KOPT-K1 (cell line): ENCODE measurements around the gene KRTAP4-5.
"Not testable (repeated sequence)": the region's sequence is repeated elsewhere in the genome, so short reads cannot be mapped to it uniquely, and the experiment has no call there.

Source experiments
- H3K27ac ChIP-seq: fragments of 200-600 bp; sonication (generic); 2 replicates; pipeline ENCODE4 v1.5.1; 2016; ENCODE audit warnings: antibody characterized with exemption, mild to moderate bottlenecking, low read depth, low read length; ENCODE audit not compliant: poor library complexity, severe bottlenecking
- H3K36me3 ChIP-seq: fragments of 200-600 bp; sonication (generic); 2 replicates; pipeline ENCODE4 v1.5.1; 2017; ENCODE audit warnings: antibody characterized with exemption, mild to moderate bottlenecking, low read length, moderate library complexity; ENCODE audit not compliant: insufficient read depth
- H3K9me3 ChIP-seq: fragments of 200-600 bp; sonication (generic); 2 replicates; pipeline ENCODE4 v1.5.1; 2017; ENCODE audit warnings: antibody characterized with exemption, low read length, mild to moderate bottlenecking; ENCODE audit not compliant: insufficient read depth, poor library complexity, severe bottlenecking

The KRTAP4-5 gene

DNA sequence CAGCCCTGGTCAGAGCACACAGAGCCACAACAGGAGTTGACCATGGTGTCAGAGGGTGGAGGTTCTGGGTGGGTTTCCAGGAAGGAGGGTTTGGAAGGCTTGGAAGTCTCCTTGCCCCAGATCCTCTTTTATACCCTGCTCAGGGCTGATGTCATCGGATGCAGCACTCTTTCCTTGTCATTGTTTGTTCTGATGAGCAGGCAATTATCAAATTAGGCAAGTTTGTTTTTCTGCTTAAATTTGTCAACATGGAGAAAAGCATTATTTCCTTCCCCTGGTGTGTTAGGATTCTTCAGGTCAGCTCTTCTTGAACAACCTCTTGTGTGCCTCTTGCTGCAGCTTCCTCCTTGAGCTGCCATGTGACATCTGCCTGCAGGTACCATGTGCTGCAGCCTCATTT, 11.0 kb upstream of the KRTAP4-5 start, which contains the start of gene KRTAP4-4:
TSS of gene KRTAP4-4 (minus strand) at position 101 of the 400 bp plus-strand sequence. CDS start at position 44, 57 bp downstream.
- Histone ChIP-seq H3K27ac (no peak within 1 kb of the TSS), H3K9me3 (no peaks in the 10 kb centered on the region), H3K36me3 (no peaks in the 10 kb centered on the region)

DNA sequence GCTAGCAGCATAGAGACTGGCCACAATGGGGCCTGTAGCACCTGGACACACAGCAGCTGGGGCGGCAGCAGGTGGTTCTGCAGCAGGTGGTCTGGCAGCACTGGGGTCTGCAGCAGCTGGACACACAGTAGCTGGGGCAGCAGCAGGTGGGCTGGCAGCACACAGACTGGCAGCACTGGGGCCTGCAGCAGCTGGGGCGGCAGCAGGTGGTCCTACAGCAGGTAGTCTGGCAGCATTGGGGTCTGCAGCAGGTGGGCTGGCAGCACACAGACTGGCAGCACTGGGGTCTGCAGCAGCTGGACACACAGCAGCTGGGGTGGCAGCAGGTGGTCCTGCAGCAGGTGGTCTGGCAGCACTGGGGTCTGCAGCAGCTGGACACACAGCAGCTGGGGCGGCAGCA, 10.6 kb upstream of the KRTAP4-5 start:
- H3K36me3 ChIP-seq, H3K27ac ChIP-seq: not testable (repeated sequence)

DNA sequence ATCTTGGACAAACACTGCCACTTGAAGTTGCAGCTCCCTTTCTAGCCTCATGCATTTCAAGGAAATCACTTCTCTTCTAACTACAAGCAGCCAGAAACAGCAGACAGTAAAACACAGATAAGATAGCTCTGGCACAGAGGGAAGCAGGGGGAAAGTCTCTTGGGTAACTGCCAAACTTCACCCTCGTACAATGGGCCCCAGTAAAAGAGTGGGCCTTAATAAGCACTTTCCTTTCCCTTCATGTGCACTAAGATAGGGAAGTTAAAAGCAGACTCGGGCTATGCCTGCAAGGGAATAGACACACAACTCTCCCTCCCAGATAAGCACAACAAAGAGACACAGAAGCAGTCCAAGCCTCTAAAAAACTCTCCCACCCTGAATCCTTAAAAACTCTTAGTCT, 4.2 kb upstream of the KRTAP4-5 start:
- Histone ChIP-seq H3K9me3 (no peaks in the 10 kb centered on the region), H3K27ac (no peak overlapping the region), H3K36me3 (no peaks in the 10 kb centered on the region)

More for the DNA sequence above, 10.6 kb upstream of the KRTAP4-5 start:
- H3K9me3 ChIP-seq: not testable (repeated sequence)

DNA sequence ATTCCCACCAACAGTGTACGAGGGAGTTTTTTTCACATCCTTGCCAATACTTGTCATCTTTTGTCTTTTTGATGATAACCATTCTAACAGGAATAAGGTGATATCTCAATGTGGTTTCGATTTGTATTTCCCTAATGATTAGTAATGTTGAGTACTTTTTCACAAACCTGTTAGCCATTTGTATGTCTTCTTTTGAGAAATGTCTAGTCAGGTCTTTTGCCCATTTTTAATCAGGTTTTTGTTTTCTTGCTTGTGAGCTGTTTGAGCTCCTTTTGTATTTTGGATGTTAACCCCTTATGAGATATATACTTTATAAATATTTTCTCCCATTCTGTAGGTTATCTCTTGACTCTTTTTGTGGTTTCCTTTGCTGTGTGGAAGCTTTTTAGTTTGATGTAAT, 1.9 kb upstream of the KRTAP4-5 start:
- H3K27ac ChIP-seq: no peak overlapping the region
- H3K36me3 ChIP-seq: no peaks in the 10 kb centered on the region
- H3K9me3 ChIP-seq: no peaks in the 10 kb centered on the region

DNA sequence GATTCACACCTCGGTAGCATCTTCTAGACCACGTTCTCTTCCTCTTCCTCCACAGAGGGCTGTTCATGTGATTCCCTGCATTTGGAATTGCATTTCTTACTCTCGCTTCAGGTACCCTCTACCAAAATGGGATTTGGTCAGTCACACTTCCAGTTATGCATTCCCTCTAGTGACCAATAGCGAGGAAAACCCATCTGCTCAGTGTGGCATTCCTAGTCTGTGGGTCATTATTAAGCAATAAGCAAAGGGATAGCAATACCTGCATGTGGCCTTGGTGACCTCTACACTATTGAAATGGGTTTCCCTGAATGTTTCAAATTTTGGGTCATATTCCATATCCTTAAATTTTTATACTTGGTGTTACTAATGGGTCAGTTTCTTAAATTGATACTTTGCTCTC, 401 bp upstream of the KRTAP4-5 start:
- Histone ChIP-seq H3K36me3 (no peaks in the 10 kb centered on the region), H3K27ac (no peak overlapping the region), H3K9me3 (no peaks in the 10 kb centered on the region)

DNA sequence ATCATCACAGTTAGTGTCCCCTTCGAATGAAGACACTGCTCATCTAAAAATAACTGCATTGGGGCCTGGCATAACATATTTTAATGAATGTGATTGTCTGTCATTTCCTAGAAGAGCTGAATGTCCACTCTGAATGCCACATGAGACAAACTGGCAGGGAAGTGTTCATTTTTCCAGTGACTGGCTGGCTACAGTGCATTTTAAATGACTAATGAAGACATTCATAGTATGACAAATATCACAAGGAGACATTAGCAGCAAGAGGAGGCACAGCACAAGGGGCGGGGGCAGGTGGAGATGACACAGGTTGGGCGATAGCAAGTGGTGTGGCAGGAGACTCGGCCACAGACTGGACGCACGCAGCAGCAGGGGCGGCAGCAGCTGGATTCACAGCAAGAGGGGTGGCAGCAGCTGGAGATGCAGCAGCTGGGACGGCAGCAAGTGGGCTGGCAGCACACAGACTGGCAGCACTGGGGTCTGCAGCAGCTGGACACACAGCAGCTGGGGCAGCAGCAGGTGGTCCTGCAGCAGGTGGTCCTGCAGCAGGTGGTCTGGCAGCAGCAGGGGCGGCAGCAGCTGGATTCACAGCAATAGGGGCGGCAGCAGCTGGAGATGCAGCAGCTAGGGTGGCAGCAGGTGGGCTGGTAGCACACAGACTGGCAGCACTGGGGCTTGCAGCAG, 514 bp downstream of the KRTAP4-5 start:
- not testable (repeated sequence) for H3K27ac ChIP-seq, H3K9me3 ChIP-seq, H3K36me3 ChIP-seq

DNA sequence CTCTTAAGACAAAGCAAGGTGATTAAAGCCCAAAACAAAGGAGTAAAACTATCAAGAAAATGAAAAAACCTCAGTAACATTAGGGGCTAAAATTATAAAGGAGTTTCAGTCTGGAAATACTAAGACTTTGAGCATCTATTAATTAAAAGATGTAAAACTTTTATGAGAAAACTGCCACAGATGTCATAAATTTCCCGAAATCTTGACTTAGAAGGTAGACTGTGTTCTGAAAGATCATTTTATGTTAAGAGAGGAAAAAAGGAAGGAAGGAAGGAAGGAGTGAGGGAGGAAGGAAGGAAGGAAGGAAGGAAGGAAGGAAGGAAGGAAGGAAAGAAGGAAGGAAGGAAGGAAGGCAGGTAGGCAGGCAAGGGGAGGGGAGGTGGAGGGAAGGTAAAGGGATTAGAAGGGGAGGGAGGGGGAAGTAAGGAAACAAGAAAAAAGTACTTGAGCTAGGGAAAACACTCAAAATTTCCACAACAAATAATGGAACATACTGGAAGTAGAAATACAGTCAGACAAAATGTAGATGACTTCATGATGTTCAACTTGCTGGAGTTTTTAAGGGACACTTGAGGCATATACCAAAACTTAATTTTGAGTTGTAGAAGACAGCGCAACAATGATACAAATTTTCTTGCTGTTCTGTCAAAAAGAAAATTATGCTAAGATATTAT, 2.0 kb downstream of the KRTAP4-5 start:
- Histone ChIP-seq H3K9me3 (peaks cover 14% of the 10 kb centered on the region), H3K27ac (no peak overlapping the region), H3K36me3 (no peaks in the 10 kb centered on the region)

DNA sequence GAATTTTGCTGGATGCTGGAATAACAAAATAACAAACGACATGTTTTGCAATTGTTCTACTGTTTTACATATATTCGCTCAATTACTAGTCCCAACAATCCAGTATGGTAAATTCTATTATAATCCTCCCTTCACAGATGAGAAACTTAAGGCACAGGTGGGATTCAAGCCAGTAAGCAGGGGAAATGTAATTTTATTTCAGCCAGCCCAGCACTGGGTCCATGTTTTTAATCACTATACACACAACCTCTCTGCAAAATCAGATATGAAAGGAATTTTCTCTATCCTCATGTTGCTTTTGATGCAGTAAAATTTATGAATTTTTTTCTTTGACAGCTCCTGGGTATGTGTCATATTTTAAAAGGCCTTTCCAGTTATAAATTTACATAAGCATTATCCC, 4.4 kb downstream of the KRTAP4-5 start:
- H3K9me3 ChIP-seq: peaks cover 27% of the 10 kb centered on the region
- no peaks in the 10 kb centered on the region for H3K36me3 ChIP-seq
- H3K27ac ChIP-seq: no peak overlapping the region

DNA sequence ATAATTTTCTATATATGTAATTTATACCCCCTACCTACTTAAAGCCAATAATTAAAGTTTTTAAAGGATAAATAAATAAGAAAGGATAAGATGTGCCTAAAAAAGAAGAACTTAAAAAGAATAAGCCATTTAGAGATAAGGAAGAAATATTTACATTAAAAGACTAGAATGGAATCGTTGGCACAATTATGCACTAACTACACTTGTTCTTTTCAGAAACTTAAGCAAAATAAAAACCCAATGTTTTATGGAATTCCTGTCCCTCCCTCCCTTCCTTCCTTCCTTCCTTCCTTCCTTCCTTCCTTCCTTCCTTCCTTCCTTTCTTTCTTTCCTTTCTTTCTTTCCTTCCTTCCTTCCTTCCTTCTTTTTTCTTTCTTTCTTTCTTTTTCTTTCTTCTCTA, 4.8 kb downstream of the KRTAP4-5 start:
- Histone ChIP-seq H3K27ac (no peak overlapping the region), H3K36me3 (no peaks in the 10 kb centered on the region), H3K9me3 (peaks cover 31% of the 10 kb centered on the region)

DNA sequence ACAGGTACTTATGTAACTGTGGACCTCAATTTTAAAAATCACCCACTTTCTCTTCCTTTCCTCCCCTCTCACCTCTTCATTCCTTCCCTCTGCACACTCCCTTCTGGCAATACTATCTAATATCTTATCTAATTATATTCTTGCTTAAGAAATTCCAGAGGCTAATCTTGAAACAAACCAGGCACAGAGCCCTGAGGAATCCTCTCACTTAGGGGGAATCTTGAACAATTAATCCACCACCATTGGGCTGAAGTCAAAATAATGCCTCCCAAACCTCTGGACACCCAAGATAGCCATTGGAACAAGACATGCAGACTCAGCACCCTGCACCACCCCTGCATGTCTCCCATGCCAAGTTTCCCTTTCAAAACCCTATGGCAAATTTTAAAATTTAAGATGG, 8.3 kb downstream of the KRTAP4-5 start:
- H3K9me3 ChIP-seq: peaks cover 34% of the 10 kb centered on the region
- H3K36me3 ChIP-seq: no peaks in the 10 kb centered on the region
- no peak overlapping the region for H3K27ac ChIP-seq

DNA sequence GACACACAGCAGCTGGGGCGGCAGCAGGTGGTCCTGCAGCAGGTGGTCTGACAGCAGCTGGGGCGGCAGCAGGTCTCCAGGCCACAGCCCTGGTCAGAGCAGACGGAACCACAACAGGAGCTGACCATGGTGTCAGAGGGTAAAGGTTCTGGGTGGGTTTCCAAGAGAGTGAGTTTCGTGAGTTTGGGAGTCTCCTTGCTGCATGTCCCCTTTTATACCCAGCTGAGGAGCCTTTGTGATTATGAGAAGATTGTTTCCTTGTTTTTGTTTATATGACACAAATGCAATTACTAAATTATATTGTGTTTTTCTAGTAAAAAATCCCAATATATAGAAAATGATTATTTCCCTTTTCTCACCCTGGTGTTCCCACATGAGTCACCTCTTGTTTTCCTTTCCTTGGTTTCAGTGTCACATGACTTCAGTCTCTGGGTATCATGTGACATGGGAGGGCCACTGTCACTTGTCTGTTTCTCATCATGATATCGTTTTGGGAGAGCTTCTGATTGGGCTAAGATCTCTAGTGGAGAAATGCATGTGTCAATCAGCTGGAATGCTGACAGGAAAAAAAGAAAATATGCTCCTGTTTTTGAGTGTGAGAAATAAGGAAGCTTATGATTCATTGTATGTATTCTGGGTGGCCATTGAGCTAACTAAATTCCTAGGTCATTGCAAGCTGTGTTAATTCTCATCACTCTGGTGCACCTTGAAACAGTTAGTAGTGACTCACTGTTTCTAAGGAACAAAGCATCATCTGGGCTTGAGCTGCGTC, 9.1 kb downstream of the KRTAP4-5 start, which contains the start of gene KRTAP4-6:
TSS of gene KRTAP4-6 (minus strand) at position 185 of the 772 bp plus-strand sequence. CDS start at position 128, 57 bp downstream.
- peaks cover 34% of the 10 kb centered on the region for H3K9me3 ChIP-seq
- no peaks in the 10 kb centered on the region for H3K36me3 ChIP-seq
- no peak within 1 kb of the TSS for H3K27ac ChIP-seq

DNA sequence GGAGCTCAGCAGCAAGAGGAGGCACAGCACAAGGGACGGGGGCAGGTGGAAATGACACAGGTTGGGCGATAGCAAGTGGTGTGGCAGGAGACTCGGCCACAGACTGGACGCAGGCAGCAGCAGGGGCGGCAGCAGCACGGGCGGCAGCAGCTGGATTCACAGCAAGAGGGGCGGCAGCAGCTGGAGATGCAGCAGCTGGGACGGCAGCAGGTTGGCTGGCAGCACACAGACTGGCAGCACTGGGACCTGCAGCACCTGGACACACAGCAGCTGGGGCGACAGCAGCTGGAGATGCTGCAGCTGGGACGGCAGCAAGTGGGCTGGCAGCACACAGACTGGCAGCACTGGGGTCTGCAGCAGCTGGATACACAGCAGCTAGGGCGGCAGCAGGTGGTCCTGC, 9.8 kb downstream of the KRTAP4-5 start:
- H3K9me3 ChIP-seq: peaks cover 34% of the 10 kb centered on the region
- not testable (repeated sequence) for H3K27ac ChIP-seq, H3K36me3 ChIP-seq

DNA sequence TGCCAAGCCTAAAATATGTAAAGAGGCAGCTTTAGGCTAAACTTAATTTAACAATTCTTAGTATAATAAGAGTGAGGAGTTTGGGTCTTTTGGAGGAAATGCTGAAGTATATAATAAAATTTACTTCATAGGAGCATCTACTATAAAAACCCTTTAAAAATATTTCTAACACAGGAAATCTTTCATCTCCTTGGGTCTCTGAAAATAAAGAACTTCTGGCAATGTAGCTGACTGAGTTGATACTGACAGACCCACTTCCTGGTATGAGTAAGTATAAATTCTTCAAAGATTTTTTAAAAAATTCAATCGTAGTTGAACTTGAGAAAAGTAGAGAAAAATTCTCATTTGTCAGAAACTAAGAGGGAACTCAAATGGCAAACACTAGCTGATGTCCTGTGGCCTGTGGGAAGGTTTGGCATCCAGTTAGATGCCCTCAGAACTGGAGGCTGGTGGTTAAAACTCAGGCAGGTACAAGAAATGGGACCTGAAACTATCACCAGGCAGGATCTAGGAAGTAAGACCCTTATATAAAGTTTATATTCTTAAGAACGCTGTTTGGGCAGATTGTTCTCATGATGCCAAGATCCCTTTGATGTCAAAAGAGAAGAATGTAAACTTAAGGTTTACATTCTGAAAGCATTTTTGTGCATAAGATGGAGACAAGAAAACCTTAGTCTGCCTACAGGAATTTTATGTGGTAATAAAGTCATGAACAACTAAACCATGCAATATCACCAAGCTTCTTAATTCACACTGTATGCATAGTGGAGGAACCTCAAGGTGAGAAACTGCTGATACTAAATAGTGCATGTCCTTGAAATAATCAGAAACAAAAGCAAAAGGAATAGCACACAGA, 15.5 kb downstream of the KRTAP4-5 start:
- Histone ChIP-seq H3K27ac (no peak overlapping the region), H3K36me3 (no peaks in the 10 kb centered on the region), H3K9me3 (no peaks in the 10 kb centered on the region)

DNA sequence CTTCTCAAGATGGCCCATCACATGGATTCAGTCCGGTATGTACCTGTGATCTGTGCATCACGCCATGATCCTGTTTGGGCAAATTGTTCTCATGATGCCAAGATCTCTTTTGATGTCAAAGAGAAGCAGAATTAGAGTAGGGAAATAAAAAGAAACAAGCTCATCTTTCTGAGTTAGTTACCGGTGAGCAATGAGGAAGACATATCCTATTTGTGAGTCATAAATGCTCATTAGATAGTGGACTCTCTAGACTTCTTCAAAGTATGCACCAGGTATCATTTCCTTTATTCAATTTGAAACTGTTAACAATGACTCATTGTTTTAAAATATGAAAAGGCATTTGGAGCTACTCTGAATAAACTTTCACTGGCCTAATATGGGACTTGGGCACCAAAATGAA, 17.6 kb downstream of the KRTAP4-5 start:
- H3K36me3 ChIP-seq: no peaks in the 10 kb centered on the region
- no peaks in the 10 kb centered on the region for H3K9me3 ChIP-seq
- no peak overlapping the region for H3K27ac ChIP-seq

DNA sequence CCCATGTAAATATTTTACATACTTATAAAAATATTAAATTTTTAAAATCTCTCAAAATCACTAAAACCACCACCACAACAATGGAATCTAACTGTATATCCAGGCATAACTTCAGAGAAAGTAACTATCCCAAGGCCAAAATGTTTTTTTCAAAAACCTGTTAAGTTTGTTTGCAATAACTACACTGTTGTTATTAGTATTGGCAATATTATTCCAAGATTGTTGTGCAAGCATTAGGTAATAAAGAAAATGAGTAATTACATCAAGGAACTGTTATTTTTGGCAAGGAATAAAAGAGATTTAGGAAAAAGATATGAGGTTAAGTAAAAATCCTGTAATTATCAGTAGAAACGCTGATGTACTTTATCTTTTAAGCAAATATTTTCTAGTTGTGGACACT, 22.3 kb downstream of the KRTAP4-5 start:
- Histone ChIP-seq H3K36me3 (no peaks in the 10 kb centered on the region), H3K9me3 (no peaks in the 10 kb centered on the region), H3K27ac (no peak overlapping the region)
